Fibroblast of lung (primary cell): ENCODE data around the gene HSPB6.

Source experiments
- EZH2 ChIP-seq: IDR thresholded peaks from 2 replicates; pipeline ENCODE4 v1.5.1; 2012; ENCODE audit warnings: low read length, control low read depth, mild to moderate bottlenecking; ENCODE audit errors: missing control alignments
- TF ChIP-seq, protein P1 (sequence below), 2 donors: IDR thresholded peaks in 1 of 2; conservative IDR thresholded peaks in 1 of 2; 1 replicate in 1 of 2; 2 replicates in 1 of 2; pipeline ENCODE4 v1.5.1; 2011 to 2012; ENCODE audit warnings: low read length in 2 of 2, control low read depth in 1 of 2, inconsistent platforms in 1 of 2, low read depth in 1 of 2, mild to moderate bottlenecking in 1 of 2

DNA sequence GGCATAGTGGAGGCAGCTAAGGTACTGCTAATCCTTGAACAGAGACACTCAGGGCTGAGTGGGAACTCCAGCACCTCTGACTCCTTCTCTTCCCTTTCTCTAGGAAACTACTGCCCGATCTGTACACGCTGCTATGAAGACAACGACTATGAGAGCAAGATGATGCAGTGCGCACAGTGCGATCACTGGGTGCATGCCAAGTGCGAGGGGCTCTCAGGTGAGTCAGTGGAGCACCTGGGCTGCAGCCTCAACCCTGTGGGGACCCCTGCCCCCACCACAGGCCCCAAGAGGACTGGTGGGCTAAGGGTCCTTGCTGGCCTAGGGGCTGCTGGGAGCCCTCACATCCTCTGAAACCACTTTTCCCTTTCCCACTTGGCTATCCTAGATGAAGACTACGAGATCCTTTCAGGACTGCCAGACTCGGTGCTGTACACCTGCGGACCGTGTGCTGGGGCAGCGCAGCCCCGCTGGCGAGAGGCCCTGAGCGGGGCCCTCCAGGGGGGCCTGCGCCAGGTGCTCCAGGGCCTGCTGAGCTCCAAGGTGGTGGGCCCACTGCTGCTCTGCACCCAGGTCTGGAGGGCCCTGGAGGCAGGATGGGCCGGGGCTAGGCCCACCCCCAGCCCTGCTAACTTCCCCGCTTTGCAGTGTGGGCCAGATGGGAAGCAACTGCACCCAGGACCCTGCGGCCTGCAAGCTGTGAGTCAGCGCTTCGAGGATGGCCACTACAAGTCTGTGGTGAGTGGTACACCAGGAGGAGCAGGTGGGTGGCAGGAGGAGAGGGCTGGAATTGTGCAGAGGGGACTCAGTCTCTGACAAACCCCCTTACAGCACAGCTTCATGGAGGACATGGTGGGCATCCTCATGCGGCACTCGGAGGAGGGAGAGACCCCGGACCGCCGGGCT, 29.5 kb downstream of the HSPB6 start:
- TF ChIP-seq, protein P1, sequence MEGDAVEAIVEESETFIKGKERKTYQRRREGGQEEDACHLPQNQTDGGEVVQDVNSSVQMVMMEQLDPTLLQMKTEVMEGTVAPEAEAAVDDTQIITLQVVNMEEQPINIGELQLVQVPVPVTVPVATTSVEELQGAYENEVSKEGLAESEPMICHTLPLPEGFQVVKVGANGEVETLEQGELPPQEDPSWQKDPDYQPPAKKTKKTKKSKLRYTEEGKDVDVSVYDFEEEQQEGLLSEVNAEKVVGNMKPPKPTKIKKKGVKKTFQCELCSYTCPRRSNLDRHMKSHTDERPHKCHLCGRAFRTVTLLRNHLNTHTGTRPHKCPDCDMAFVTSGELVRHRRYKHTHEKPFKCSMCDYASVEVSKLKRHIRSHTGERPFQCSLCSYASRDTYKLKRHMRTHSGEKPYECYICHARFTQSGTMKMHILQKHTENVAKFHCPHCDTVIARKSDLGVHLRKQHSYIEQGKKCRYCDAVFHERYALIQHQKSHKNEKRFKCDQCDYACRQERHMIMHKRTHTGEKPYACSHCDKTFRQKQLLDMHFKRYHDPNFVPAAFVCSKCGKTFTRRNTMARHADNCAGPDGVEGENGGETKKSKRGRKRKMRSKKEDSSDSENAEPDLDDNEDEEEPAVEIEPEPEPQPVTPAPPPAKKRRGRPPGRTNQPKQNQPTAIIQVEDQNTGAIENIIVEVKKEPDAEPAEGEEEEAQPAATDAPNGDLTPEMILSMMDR (conservative IDR thresholded peaks at IDR 0.05 in 1 of 2, IDR thresholded peaks at IDR 0.05 in 1 of 2; ENCODE audit: low read depth in 1 of 2, low read length in 2 of 2), result no peak
- no peak for TF ChIP-seq EZH2
